ENCODE measurements around the gene UNC5B. TPM values are rescaled to one million over a fixed set of nuclear protein-coding genes. Genes with fewer than 3 reads are reported as not detected.

The UNC5B gene
- total RNA-seq, 1 donor from 2014 or later, result 26.9 TPM

DNA sequence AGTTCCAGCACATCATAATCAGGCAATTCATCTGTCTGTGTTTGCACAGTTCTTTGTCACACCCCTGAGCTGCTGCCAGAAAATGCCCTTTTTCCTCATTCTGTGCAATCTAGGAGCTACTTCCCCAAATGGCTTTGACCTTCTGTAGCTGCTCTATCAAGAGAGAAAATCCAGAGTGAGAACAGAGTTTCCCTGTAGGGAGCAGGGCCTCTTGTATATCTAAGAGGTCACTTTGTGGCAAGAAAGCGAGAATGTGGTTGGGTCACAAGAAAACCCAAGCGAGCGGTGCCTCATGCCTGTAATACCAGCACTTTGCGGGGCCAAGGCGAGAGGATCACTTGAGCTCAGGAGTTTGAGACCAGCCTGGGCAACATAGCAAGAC lies 131.0 kb downstream of the UNC5B start:
- no peaks in the 10 kb centered on the region for H3K27me3 ChIP-seq (ENCODE audit: control insufficient read depth, insufficient read depth, low read length)
- TF ChIP-seq CTCF (IDR thresholded peaks at IDR 0.05; ENCODE audit: insufficient read depth, low read length, poor library complexity, severe bottlenecking), result no peak
- H3K36me3 ChIP-seq (ENCODE audit: control insufficient read depth, insufficient read depth, low read length), result no peaks in the 10 kb centered on the region
- H3K4me3 ChIP-seq (ENCODE audit: low read depth, low read length), result no peak overlapping the region
- DNase-seq (ENCODE audit: low read depth), result no peak

GRCh38 chr10:71344154-71344925 lies 132.0 kb downstream of the UNC5B start:
- DNase-seq (ENCODE audit: low read depth), result no peak
- no peaks in the 10 kb centered on the region for H3K27me3 ChIP-seq (ENCODE audit: control insufficient read depth, insufficient read depth, low read length)
- H3K4me3 ChIP-seq (ENCODE audit: low read depth, low read length), result no peak overlapping the region
- no peak for TF ChIP-seq CTCF (IDR thresholded peaks at IDR 0.05; ENCODE audit: insufficient read depth, low read length, poor library complexity, severe bottlenecking)
- no peaks in the 10 kb centered on the region for H3K36me3 ChIP-seq (ENCODE audit: control insufficient read depth, insufficient read depth, low read length)

- no peak for DNase-seq (ENCODE audit: low read depth)
- Histone ChIP-seq H3K4me3 (ENCODE audit: low read depth, low read length) (no peak overlapping the region), H3K27me3 (ENCODE audit: control insufficient read depth, insufficient read depth, low read length) (no peaks in the 10 kb centered on the region), H3K36me3 (ENCODE audit: control insufficient read depth, insufficient read depth, low read length) (no peaks in the 10 kb centered on the region)
- no peak for TF ChIP-seq CTCF (IDR thresholded peaks at IDR 0.05; ENCODE audit: insufficient read depth, low read length, poor library complexity, severe bottlenecking)
Measured at GRCh38 chr10:71344993-71345480, 132.7 kb downstream of the UNC5B start.

DNA sequence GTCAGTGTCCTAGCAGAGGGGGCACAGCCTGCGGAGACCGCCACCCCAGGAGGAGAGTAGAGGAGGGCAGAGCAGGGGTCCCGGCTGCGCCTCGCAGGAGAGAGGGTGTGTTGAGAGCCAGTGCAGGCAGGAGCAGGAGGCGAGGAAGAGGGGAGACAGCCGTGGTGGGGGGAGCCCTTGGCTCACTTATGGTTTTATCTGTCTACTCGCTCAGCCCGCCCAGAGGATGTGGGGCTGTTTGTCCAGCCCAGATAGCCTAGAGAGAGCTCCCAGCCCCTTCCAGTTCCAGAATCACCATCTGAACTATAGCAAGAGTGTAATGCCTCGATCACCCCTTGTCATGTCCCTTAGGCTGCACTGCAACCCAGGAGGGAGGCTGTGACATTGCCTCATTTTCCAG lies 133.3 kb downstream of the UNC5B start:
- H3K4me3 ChIP-seq (ENCODE audit: low read depth, low read length), result no peak overlapping the region
- H3K36me3 ChIP-seq (ENCODE audit: control insufficient read depth, insufficient read depth, low read length), result no peaks in the 10 kb centered on the region
- no peak for TF ChIP-seq CTCF (IDR thresholded peaks at IDR 0.05; ENCODE audit: insufficient read depth, low read length, poor library complexity, severe bottlenecking)
- no peak for DNase-seq (ENCODE audit: low read depth)
- no peaks in the 10 kb centered on the region for H3K27me3 ChIP-seq (ENCODE audit: control insufficient read depth, insufficient read depth, low read length)

- Histone ChIP-seq H3K36me3 (ENCODE audit: control insufficient read depth, insufficient read depth, low read length) (no peaks in the 10 kb centered on the region), H3K27me3 (ENCODE audit: control insufficient read depth, insufficient read depth, low read length) (no peaks in the 10 kb centered on the region), H3K4me3 (ENCODE audit: low read depth, low read length) (no peak overlapping the region)
- TF ChIP-seq CTCF (IDR thresholded peaks at IDR 0.05; ENCODE audit: insufficient read depth, low read length, poor library complexity, severe bottlenecking), result no peak
- no peak for DNase-seq (ENCODE audit: low read depth)
Measured at GRCh38 chr10:71346731-71347130, 134.4 kb downstream of the UNC5B start.

Measured in kidney epithelial cell (primary cell).